GM18951 (cell line): ENCODE measurements around the gene SRCAP.
A peak's percentile ranks its signal among the peaks of the same experiment; 100 is the strongest.

Experiments used
- POLR2A ChIP-seq: IDR thresholded peaks from 4 replicates; pipeline ENCODE4 v1.6.1; 2011; ENCODE audit warnings: mild to moderate bottlenecking; ENCODE audit not compliant: insufficient read length, insufficient read depth; ENCODE audit errors: extremely low read depth
- in situ Hi-C: fragments of 300-500 bp; cut with MboI; formaldehyde crosslinking; loops from one replicate; pipeline ENCODE4 v1.12.0; 2022; ENCODE audit warnings: low sequenced_read_pairs, mixed read lengths, inconsistent platforms; ENCODE audit not compliant: unreplicated experiment

The SRCAP gene

GRCh38 chr16:30750876-30751465, 52.0 kb downstream of the SRCAP start:
- in situ Hi-C loops: no loop called here
- no peak for TF ChIP-seq POLR2A

GRCh38 chr16:30753596-30753995, 54.6 kb downstream of the SRCAP start:
- in situ Hi-C loops: no loop called here
- TF ChIP-seq POLR2A: no peak

GRCh38 chr16:30755955-30756780, 57.2 kb downstream of the SRCAP start:
- no peak for TF ChIP-seq POLR2A
- in situ Hi-C loops: no loop called here

- no peak for TF ChIP-seq POLR2A
- in situ Hi-C loops: no loop called here
Observed at GRCh38 chr16:30756781-30757100, 57.8 kb downstream of the SRCAP start.

GRCh38 chr16:30757316-30757715, 58.3 kb downstream of the SRCAP start:
- TF ChIP-seq POLR2A: no peak
- in situ Hi-C loops: no loop called here

- in situ Hi-C loops: no loop called here
Observed at GRCh38 chr16:30758988-30759491, 60.1 kb downstream of the SRCAP start.

GRCh38 chr16:30760001-30760559, 61.1 kb downstream of the SRCAP start:
- TF ChIP-seq POLR2A: no peak
- in situ Hi-C loops: loop anchor here (10.0 kb wide), 1 partner anchor 165 kb away; the partner anchor contains the start of gene FBXL19

More at GRCh38 chr16:30758988-30759491, 60.1 kb downstream of the SRCAP start:
- no peak for TF ChIP-seq POLR2A

GRCh38 chr16:30760577-30761426, 61.8 kb downstream of the SRCAP start:
- in situ Hi-C loops: loop anchor here (10.0 kb wide), 1 partner anchor 164 kb away; the partner anchor contains the start of gene FBXL19
- no peak for TF ChIP-seq POLR2A

- TF ChIP-seq POLR2A: no peak
- in situ Hi-C loops: loop anchor here (10.0 kb wide), 1 partner anchor 163 kb away; the partner anchor contains the start of gene FBXL19
Observed at GRCh38 chr16:30761427-30761927, 62.5 kb downstream of the SRCAP start.

GRCh38 chr16:30761928-30762902, 63.2 kb downstream of the SRCAP start, which contains the start of the genes CFAP119 and RNF40:
Gene CFAP119 (minus strand): TSS chr16:30762062. CDS start chr16:30761748, 314 bp downstream.
Gene RNF40 (plus strand): TSS chr16:30762322. CDS start chr16:30762546, 224 bp downstream.
- in situ Hi-C loops: loop anchor here (10.0 kb wide), 1 partner anchor 163 kb away; the partner anchor contains the start of gene FBXL19

GRCh38 chr16:30762991-30763725, 64.2 kb downstream of the SRCAP start:
- in situ Hi-C loops: loop anchor here (10.0 kb wide), 1 partner anchor 162 kb away; the partner anchor contains the start of gene FBXL19
- no peak for TF ChIP-seq POLR2A

More at GRCh38 chr16:30761928-30762902, 63.2 kb downstream of the SRCAP start, which contains the start of the genes CFAP119 and RNF40:
- TF ChIP-seq POLR2A: peak; percentile 89

- TF ChIP-seq POLR2A: no peak
- in situ Hi-C loops: loop anchor here (10.0 kb wide), 1 partner anchor 161 kb away; the partner anchor contains the start of gene FBXL19
Observed at GRCh38 chr16:30764086-30764485, 65.1 kb downstream of the SRCAP start.
